Measurements from ENCODE around the gene CDH4.

Gene CDH4

GRCh38 chr20:61442075-61442670 lies 190.1 kb downstream of the CDH4 start:
- Histone ChIP-seq H3K27ac (replicated peaks) (no peak overlapping the region), H3K27me3 (ENCODE audit: insufficient read depth, poor library complexity, severe bottlenecking) (no peaks in the 10 kb centered on the region), H3K4me3 (replicated peaks; ENCODE audit: insufficient read depth, low read length) (no peak overlapping the region)
- TF ChIP-seq CTCF (IDR thresholded peaks at IDR 0.05; ENCODE audit: insufficient read depth, low read length) (no peak), GABPA (IDR thresholded peaks at IDR 0.05; ENCODE audit: low read depth) (no peak), POLR2AphosphoS5 (IDR thresholded peaks at IDR 0.05; ENCODE audit: low read depth) (no peak)
- DNase-seq (ENCODE audit: low read depth in 1 of 2, low spot score in 1 of 2): no peak

- TF ChIP-seq POLR2AphosphoS5 (IDR thresholded peaks at IDR 0.05; ENCODE audit: low read depth) (no peak), SPI1 (IDR thresholded peaks at IDR 0.05; ENCODE audit: borderline replicate concordance, low read depth) (no peak)
- Histone ChIP-seq H3K4me3 (replicated peaks; ENCODE audit: insufficient read depth, low read length) (no peak overlapping the region), H3K27me3 (ENCODE audit: insufficient read depth, poor library complexity, severe bottlenecking) (no peaks in the 10 kb centered on the region), H3K27ac (replicated peaks) (no peak overlapping the region)
- no peak for DNase-seq (ENCODE audit: low read depth in 1 of 2, low spot score in 1 of 2)
These were observed 190.7 kb downstream of the CDH4 start for GRCh38 chr20:61442718-61443117.

GRCh38 chr20:61443443-61444126 lies 191.5 kb downstream of the CDH4 start:
- no peak overlapping the region for H3K27ac ChIP-seq (replicated peaks)
- DNase-seq (ENCODE audit: low read depth in 1 of 2, low spot score in 1 of 2): no peak
- no peaks in the 10 kb centered on the region for H3K27me3 ChIP-seq (ENCODE audit: insufficient read depth, poor library complexity, severe bottlenecking)
- no peak overlapping the region for H3K4me3 ChIP-seq (replicated peaks; ENCODE audit: insufficient read depth, low read length)
- TF ChIP-seq CTCF (IDR thresholded peaks at IDR 0.05; ENCODE audit: insufficient read depth, low read length) (no peak), GABPA (IDR thresholded peaks at IDR 0.05; ENCODE audit: low read depth) (no peak), SPI1 (IDR thresholded peaks at IDR 0.05; ENCODE audit: borderline replicate concordance, low read depth) (no peak), POLR2AphosphoS5 (IDR thresholded peaks at IDR 0.05; ENCODE audit: low read depth) (no peak), REST (IDR thresholded peaks at IDR 0.05; ENCODE audit: insufficient replicate concordance, low read depth) (no peak)

- no peak for DNase-seq (ENCODE audit: low read depth in 1 of 2, low spot score in 1 of 2)
- TF ChIP-seq POLR2AphosphoS5 (IDR thresholded peaks at IDR 0.05; ENCODE audit: low read depth) (no peak), GABPA (IDR thresholded peaks at IDR 0.05; ENCODE audit: low read depth) (no peak), SPI1 (IDR thresholded peaks at IDR 0.05; ENCODE audit: borderline replicate concordance, low read depth) (no peak), REST (IDR thresholded peaks at IDR 0.05; ENCODE audit: insufficient replicate concordance, low read depth) (no peak), CTCF (IDR thresholded peaks at IDR 0.05; ENCODE audit: insufficient read depth, low read length) (no peak)
- Histone ChIP-seq H3K27me3 (ENCODE audit: insufficient read depth, poor library complexity, severe bottlenecking) (no peaks in the 10 kb centered on the region), H3K27ac (replicated peaks) (no peak overlapping the region), H3K4me3 (replicated peaks; ENCODE audit: insufficient read depth, low read length) (no peak overlapping the region)
These were observed 192.6 kb downstream of the CDH4 start for GRCh38 chr20:61444637-61445036.
